Type B pancreatic cell (in vitro differentiated cells): ENCODE data around the gene SSH3. TPM values are rescaled to one million over a fixed set of nuclear protein-coding genes. Genes with fewer than 3 reads are reported as not detected.

Source experiments
- DNase-seq: peaks from one replicate; pipeline ENCODE4 v3.0.0; 2021; ENCODE audit warnings: mixed read lengths; ENCODE audit not compliant: unreplicated experiment; ENCODE audit errors: extremely low spot score
- H3K27ac Mint-ChIP-seq: 2 replicates; pipeline ENCODE4 v1.8.0; 2021; ENCODE audit warnings: mild to moderate bottlenecking, mixed read lengths
- H3K27me3 Mint-ChIP-seq: 2 replicates; pipeline ENCODE4 v1.8.0; 2021; ENCODE audit warnings: mixed read lengths
- H3K36me3 Mint-ChIP-seq: 2 replicates; pipeline ENCODE4 v1.8.0; 2021; ENCODE audit warnings: mixed read lengths
- H3K4me1 Mint-ChIP-seq: one replicate; pipeline ENCODE4 v1.8.0; 2021; ENCODE audit warnings: mixed read lengths; ENCODE audit not compliant: unreplicated experiment
- H3K4me3 Mint-ChIP-seq: 2 replicates; pipeline ENCODE4 v1.8.0; 2021; ENCODE audit warnings: mild to moderate bottlenecking, mixed read lengths
- H3K9me3 Mint-ChIP-seq: 2 replicates; pipeline ENCODE4 v1.8.0; 2021; ENCODE audit warnings: mixed read lengths
- total RNA-seq: library from RNA; stranded (reverse); gene quantifications from 2 replicates; pipeline ENCODE4 v1.2.1, GENCODE V29; 2021; ENCODE audit warnings: low replicate concordance
- TF ChIP-seq, protein P1 (sequence below): fragments of 200-600 bp; sonication (generic); conservative IDR thresholded peaks from 2 replicates; pipeline ENCODE4 v1.5.0; 2021; ENCODE audit warnings: antibody characterized with exemption, mild to moderate bottlenecking

Gene SSH3
- total RNA-seq, 1 donor from 2014 or later, result 32.0 TPM

DNA sequence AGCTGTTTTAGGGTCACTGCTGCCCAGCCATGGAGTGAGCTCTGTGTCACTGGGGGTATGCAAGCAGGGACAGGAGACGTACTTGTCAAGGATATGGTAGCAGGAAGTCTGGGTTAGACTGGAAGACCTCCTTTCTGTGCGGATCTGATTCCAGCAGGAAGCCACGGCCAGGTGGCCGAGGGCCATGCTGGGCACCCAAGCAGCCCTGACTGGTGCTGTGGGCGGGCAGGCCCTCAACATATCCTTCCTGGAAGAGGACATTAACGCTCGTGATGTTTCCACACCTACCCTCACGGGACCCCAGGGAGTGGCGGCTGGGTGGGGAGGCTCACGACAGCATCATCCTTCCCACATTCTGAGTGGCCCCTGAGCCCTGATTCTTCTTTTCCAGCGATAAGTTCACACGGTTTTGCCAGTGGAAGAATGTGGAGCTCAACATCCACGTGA is 23.0 kb upstream of the SSH3 start:
- no peak overlapping the region for H3K27ac Mint-ChIP-seq
- H3K9me3 Mint-ChIP-seq, result no peaks in the 10 kb centered on the region
- H3K4me3 Mint-ChIP-seq, result no peak overlapping the region
- no peak for DNase-seq
- no peaks in the 10 kb centered on the region for H3K27me3 Mint-ChIP-seq
- TF ChIP-seq, protein P1, sequence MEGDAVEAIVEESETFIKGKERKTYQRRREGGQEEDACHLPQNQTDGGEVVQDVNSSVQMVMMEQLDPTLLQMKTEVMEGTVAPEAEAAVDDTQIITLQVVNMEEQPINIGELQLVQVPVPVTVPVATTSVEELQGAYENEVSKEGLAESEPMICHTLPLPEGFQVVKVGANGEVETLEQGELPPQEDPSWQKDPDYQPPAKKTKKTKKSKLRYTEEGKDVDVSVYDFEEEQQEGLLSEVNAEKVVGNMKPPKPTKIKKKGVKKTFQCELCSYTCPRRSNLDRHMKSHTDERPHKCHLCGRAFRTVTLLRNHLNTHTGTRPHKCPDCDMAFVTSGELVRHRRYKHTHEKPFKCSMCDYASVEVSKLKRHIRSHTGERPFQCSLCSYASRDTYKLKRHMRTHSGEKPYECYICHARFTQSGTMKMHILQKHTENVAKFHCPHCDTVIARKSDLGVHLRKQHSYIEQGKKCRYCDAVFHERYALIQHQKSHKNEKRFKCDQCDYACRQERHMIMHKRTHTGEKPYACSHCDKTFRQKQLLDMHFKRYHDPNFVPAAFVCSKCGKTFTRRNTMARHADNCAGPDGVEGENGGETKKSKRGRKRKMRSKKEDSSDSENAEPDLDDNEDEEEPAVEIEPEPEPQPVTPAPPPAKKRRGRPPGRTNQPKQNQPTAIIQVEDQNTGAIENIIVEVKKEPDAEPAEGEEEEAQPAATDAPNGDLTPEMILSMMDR, result no peak
- no peaks in the 10 kb centered on the region for H3K36me3 Mint-ChIP-seq
- H3K4me1 Mint-ChIP-seq, result no peaks in the 10 kb centered on the region

DNA sequence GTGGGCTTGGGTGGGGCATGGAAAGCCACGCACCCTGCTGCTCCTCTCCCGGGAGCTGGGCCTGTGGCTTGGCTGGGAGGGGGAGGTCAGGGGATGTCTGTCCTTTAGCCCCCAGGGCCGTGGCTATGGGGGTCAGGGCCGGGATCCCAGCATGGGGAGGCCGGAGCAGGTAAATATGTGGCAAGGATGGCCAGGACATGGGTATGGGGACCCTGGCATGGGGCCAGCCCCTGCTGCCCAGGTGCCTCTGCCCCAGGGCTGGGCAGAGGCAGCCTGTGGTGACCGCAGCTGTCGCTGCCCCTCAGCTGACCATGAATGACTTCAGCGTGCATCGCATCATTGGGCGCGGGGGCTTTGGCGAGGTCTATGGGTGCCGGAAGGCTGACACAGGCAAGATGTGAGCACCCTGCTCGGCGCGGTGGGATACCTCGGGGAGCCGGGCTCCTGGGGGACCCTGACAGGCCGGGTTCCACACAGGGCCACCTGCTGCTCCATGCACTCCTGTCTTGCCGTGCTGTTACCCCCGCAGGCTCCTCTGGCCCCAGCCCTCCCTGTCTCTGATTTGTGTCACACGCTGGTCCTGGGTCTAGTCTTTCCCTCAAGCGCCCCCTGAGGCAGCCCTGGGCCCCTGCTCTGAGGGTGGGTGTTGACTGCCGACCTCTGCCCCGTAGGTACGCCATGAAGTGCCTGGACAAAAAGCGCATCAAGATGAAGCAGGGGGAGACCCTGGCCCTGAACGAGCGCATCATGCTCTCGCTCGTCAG is 22.4 kb upstream of the SSH3 start:
- no peak overlapping the region for H3K4me3 Mint-ChIP-seq
- no peak for DNase-seq
- TF ChIP-seq, protein P1, result no peak
- no peaks in the 10 kb centered on the region for H3K4me1 Mint-ChIP-seq
- no peaks in the 10 kb centered on the region for H3K27me3 Mint-ChIP-seq
- no peaks in the 10 kb centered on the region for H3K9me3 Mint-ChIP-seq
- H3K27ac Mint-ChIP-seq, result no peak overlapping the region
- no peaks in the 10 kb centered on the region for H3K36me3 Mint-ChIP-seq

DNA sequence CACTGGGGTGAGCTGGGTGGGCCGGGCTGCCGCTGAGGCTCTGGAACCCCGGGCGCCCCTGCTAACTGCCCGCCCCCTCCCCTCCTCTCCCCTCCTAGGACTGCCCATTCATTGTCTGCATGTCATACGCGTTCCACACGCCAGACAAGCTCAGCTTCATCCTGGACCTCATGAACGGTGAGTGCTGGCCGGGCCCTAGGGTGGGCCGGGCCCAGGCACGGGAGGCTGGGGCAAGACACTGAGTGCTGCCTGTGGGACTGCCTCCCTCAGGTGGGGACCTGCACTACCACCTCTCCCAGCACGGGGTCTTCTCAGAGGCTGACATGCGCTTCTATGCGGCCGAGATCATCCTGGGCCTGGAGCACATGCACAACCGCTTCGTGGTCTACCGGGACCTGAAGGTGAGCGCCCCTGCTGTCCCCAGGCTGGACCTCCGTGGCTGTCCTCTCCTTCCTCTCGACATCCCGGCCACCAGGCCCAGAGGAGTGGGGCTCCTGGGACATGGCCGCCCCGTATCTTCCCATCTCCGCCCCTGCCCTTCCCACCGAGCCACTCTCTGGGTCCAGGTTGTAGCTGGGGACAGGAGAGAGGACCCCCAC is 21.7 kb upstream of the SSH3 start:
- Mint-ChIP-seq H3K9me3 (no peaks in the 10 kb centered on the region), H3K27ac (no peak overlapping the region), H3K4me1 (no peaks in the 10 kb centered on the region), H3K36me3 (no peaks in the 10 kb centered on the region), H3K27me3 (no peaks in the 10 kb centered on the region), H3K4me3 (no peak overlapping the region)
- DNase-seq, result no peak
- TF ChIP-seq, protein P1, result no peak

DNA sequence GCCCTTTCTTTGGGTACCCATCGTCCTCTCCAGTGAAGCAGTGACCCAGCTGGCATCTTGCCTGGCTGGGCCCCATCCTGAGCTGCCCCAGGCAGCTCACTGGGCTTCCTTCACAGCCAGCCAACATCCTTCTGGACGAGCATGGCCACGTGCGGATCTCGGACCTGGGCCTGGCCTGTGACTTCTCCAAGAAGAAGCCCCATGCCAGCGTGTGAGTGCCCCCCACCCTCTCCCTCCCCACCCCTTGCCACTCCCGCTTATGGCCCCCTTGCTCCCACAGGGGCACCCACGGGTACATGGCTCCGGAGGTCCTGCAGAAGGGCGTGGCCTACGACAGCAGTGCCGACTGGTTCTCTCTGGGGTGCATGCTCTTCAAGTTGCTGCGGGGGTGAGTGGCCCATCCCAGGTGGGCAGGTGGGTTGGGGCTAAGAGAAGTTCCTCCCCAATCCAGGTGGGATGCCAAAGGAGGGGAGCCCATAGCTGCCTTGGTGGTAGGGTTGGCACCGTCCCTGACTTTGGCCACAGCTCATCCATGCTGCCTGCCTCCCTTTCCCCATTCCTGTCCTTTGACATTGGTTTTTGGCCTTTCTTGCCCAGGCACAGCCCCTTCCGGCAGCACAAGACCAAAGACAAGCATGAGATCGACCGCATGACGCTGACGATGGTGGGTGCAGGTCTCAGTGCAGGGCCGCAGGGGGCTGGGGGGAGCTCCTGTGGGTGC is 21.0 kb upstream of the SSH3 start:
- no peaks in the 10 kb centered on the region for H3K36me3 Mint-ChIP-seq
- no peak overlapping the region for H3K27ac Mint-ChIP-seq
- DNase-seq, result no peak
- peaks cover 3% of the 10 kb centered on the region for H3K4me1 Mint-ChIP-seq
- TF ChIP-seq, protein P1, result no peak
- no peaks in the 10 kb centered on the region for H3K27me3 Mint-ChIP-seq
- no peaks in the 10 kb centered on the region for H3K9me3 Mint-ChIP-seq
- no peak overlapping the region for H3K4me3 Mint-ChIP-seq

DNA sequence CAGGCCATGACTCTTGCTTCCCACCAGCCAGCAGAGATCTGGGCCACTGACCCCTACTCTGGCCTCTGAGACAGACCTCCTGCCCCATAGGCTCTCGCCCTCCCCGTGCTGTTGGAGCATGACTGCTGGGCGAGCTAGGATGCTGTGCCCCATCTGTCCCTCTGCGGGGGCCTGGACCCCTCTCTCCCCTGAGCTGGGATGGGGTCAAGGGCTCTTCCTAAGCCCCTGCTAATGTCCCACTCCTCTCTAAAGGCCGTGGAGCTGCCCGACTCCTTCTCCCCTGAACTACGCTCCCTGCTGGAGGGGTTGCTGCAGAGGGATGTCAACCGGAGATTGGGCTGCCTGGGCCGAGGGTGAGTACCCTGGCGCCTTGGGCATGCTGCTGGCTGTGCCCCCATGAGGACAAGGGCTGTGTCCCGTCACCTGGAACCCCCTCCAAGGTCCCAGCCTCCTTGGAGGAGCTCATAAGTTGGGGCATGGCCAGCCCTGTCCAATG is 20.4 kb upstream of the SSH3 start:
- H3K4me1 Mint-ChIP-seq, result peaks cover 9% of the 10 kb centered on the region
- H3K9me3 Mint-ChIP-seq, result no peaks in the 10 kb centered on the region
- TF ChIP-seq, protein P1, result no peak
- H3K27ac Mint-ChIP-seq, result no peak overlapping the region
- no peaks in the 10 kb centered on the region for H3K27me3 Mint-ChIP-seq
- no peaks in the 10 kb centered on the region for H3K36me3 Mint-ChIP-seq
- no peak for DNase-seq
- no peak overlapping the region for H3K4me3 Mint-ChIP-seq
